ENCODE results near the gene OPN3. TPM values are rescaled to one million over a fixed set of nuclear protein-coding genes. Genes with fewer than 3 reads are reported as not detected.

The OPN3 gene
- total RNA-seq, 1 donor from 2014 or later = 32.1 TPM

DNA sequence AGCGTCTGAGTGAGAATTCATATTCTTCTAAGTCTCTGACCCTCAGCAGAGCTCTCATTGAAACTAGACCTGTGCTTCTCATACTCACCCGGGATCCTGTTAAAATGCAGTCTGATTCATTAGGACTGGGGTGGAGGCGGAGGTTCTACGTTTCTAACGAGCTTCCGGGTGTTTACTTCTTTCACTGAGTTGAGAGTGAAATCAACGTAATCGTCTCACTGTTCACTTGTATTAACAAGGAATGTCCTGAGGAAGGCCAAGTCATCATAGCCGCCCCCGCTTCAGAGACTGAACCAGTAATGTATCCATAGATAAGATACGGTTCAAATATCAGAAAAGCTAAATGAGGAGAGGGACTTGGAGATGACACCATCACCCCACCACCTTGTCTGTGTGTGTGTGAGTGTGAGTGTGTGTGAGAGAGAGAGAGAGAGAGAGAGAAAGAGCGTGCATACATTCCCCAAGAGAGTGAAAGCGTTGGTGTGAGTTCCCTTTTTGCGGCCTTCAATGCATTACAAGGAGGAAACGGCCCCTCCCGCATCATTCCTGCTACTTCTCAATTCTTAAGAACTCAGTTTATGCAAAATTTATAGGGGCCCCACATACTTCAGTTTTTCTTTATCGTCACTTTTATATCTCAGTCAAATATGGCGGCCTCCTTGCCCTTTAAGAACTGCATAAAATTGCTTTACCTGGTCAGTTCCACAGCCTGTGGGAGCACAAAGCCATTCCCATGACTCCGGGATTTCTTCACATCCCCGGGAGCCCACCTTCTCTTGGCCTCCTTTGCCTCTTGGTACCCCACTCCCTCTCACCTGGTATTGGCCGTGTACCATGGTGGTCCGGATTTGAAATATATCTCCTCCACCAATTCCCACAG, 88.2 kb downstream of the OPN3 start:
- ATAC-seq (ENCODE audit: low read depth) (peak; percentile 89), DNase-seq (peak; percentile 46)
- intact Hi-C loops (cut with micrococcal nuclease) = loop anchor here (1.0 kb wide), 7 partner anchors 10 to 295 kb away; partner anchors contain the start of genes CHML, FH, KMO and OPN3
- peak overlapping the region; percentile 100 for H3K27ac Mint-ChIP-seq
- no peaks in the 10 kb centered on the region for H3K9me3 Mint-ChIP-seq
- H3K36me3 Mint-ChIP-seq (ENCODE audit: low read depth) = peaks cover 61% of the 10 kb centered on the region
- CTCF ChIA-PET = interaction anchor here (0.7 to 1.9 kb wide), 9 partner anchors 11 to 78 kb away, joined by 3 to 8 read pairs (median 4); partner anchors contain the start of gene KMO
- H3K4me3 Mint-ChIP-seq = peak overlapping the region; percentile 83
- POLR2A ChIA-PET = interaction anchor here (0.6 to 4.7 kb wide), 17 partner anchors 10 to 472 kb away, joined by 3 to 157 read pairs (median 6); partner anchors contain the start of genes CHML, FH, KMO and OPN3
- peaks cover 62% of the 10 kb centered on the region for H3K4me1 Mint-ChIP-seq
- TF ChIP-seq, protein P1, sequence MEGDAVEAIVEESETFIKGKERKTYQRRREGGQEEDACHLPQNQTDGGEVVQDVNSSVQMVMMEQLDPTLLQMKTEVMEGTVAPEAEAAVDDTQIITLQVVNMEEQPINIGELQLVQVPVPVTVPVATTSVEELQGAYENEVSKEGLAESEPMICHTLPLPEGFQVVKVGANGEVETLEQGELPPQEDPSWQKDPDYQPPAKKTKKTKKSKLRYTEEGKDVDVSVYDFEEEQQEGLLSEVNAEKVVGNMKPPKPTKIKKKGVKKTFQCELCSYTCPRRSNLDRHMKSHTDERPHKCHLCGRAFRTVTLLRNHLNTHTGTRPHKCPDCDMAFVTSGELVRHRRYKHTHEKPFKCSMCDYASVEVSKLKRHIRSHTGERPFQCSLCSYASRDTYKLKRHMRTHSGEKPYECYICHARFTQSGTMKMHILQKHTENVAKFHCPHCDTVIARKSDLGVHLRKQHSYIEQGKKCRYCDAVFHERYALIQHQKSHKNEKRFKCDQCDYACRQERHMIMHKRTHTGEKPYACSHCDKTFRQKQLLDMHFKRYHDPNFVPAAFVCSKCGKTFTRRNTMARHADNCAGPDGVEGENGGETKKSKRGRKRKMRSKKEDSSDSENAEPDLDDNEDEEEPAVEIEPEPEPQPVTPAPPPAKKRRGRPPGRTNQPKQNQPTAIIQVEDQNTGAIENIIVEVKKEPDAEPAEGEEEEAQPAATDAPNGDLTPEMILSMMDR (IDR thresholded peaks at IDR 0.05) = no peak
- H3K27me3 Mint-ChIP-seq = peaks cover 2% of the 10 kb centered on the region

DNA sequence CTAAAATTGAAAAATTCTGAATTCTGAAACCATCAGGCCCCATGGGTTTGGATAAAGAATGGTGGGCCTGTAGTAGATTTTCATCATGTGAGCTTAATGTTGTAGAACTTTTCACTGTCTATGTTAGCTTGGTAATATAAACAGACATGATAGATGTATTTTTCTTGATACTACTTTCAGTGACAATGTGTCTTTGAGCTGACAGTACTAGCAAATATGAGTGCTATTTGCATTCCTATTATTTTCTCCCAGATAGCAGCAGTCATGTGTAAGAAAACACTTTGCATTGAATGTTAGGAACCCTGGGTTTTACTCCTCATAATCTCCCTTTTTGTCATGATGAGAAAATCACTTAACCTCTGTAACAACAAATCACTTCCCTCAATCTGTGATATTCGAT, 89.9 kb downstream of the OPN3 start:
- POLR2A ChIA-PET = interaction anchor here (0.7 to 4.7 kb wide), 2 partner anchors 15 to 17 kb away, joined by 3 to 157 read pairs; partner anchors contain the start of gene KMO
- intact Hi-C loops (cut with micrococcal nuclease) = no loop called here

DNA sequence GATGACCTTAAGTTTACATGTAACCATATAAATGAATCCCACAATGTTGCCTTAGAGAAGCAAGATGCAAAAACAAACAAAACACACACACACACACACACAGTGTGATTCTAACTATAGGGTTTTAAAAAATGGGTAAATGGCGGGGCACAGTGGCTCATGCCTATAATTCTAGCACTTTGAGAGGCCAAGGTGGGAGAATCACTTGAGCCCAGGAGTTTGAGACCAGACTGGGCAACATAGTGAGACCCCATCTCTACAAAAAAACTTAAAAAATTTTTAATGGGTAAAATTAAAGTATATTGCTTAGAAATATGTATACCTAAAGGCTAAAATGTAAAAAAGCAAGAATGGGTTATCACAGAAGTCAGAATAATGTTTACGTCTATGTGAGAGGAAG, 92.2 kb downstream of the OPN3 start:
- Mint-ChIP-seq H3K27me3 (peaks cover 2% of the 10 kb centered on the region), H3K4me1 (peaks cover 67% of the 10 kb centered on the region), H3K9me3 (no peaks in the 10 kb centered on the region), H3K4me3 (no peak overlapping the region), H3K27ac (peak overlapping the region; percentile 43), H3K36me3 (ENCODE audit: low read depth) (peaks cover 62% of the 10 kb centered on the region)
- ATAC-seq (ENCODE audit: low read depth) (no peak), DNase-seq (no peak)
- CTCF ChIA-PET = no interaction called here
- intact Hi-C loops (cut with micrococcal nuclease) = no loop called here
- POLR2A ChIA-PET = interaction anchor here (0.7 to 1.0 kb wide), 2 partner anchors 14 to 15 kb away, joined by 3 to 4 read pairs; no protein-coding TSS in a partner anchor
- TF ChIP-seq, protein P1 (IDR thresholded peaks at IDR 0.05) = no peak

More for the DNA sequence above, 89.9 kb downstream of the OPN3 start:
- H3K9me3 Mint-ChIP-seq = no peaks in the 10 kb centered on the region
- DNase-seq = no peak
- H3K27ac Mint-ChIP-seq = peak overlapping the region; percentile 100
- peaks cover 2% of the 10 kb centered on the region for H3K27me3 Mint-ChIP-seq
- H3K4me3 Mint-ChIP-seq = no peak overlapping the region
- H3K4me1 Mint-ChIP-seq = peaks cover 74% of the 10 kb centered on the region
- ATAC-seq (ENCODE audit: low read depth) = no peak
- CTCF ChIA-PET = interaction anchor here (0.6 to 1.6 kb wide), 3 partner anchors 9 to 17 kb away, joined by 3 read pairs; no protein-coding TSS in a partner anchor
- TF ChIP-seq, protein P1 (IDR thresholded peaks at IDR 0.05) = no peak
- H3K36me3 Mint-ChIP-seq (ENCODE audit: low read depth) = peaks cover 58% of the 10 kb centered on the region

Other genes with a start within 250 kb of the OPN3 start
- 56.0 and 58.3 TPM in 2 replicates for gene FH, start 120.6 kb downstream of the OPN3 start, total RNA-seq
- gene KMO, start 108.0 kb downstream of the OPN3 start, total RNA-seq = 44.8 and 53.6 TPM in 2 replicates
- gene CHML, start within 50 bp of the OPN3 start, total RNA-seq = 28.3 and 35.2 TPM in 2 replicates
- gene WDR64, start 11.9 kb upstream of the OPN3 start, total RNA-seq = 0.34 and 0.58 TPM in 2 replicates
- 2.3 TPM in 2 replicates for gene EXO1, start 207.8 kb upstream of the OPN3 start, total RNA-seq